BLaER1 treated with 17β-estradiol and CSF1 and Interleukin-3, amounts not matched to agents 10 nM and 100 nM (cell line): ENCODE results near the gene ALKBH7.

Experiments
- H3K27ac ChIP-seq, 11 experiments: shearing (Covaris generic); formaldehyde crosslinking; 2 replicates each; pipeline ENCODE4 v1.8.1; 2022
- H3K27me3 ChIP-seq, 11 experiments: shearing (Covaris generic); formaldehyde crosslinking; 2 replicates each; pipeline ENCODE4 v1.8.1; 2022
- H3K36me3 ChIP-seq, 11 experiments: shearing (Covaris generic); formaldehyde crosslinking; 2 replicates each; pipeline ENCODE4 v1.8.1; 2022
- H3K4me1 ChIP-seq, 10 experiments: shearing (Covaris generic); formaldehyde crosslinking; 2 replicates each; pipeline ENCODE4 v1.8.1; 2022
- H3K4me2 ChIP-seq, 11 experiments: shearing (Covaris generic); formaldehyde crosslinking; 2 replicates each; pipeline ENCODE4 v1.8.1; 2022
- H3K4me3 ChIP-seq, 10 experiments: shearing (Covaris generic); formaldehyde crosslinking; 2 replicates each; pipeline ENCODE4 v1.8.1; 2022
- H3K9ac ChIP-seq, 11 experiments: shearing (Covaris generic); formaldehyde crosslinking; 2 replicates each; pipeline ENCODE4 v1.8.1; 2022
- H3K9me3 ChIP-seq, 11 experiments: shearing (Covaris generic); formaldehyde crosslinking; replicated peaks in 1 of 11; 2 replicates each; pipeline ENCODE4 v1.8.1; 2022
- H4K20me1 ChIP-seq, 11 experiments: shearing (Covaris generic); formaldehyde crosslinking; 2 replicates each; pipeline ENCODE4 v1.8.1; 2022
- Cebpa-rat ChIP-seq, 11 experiments: shearing (Covaris generic); IDR thresholded peaks; 2 replicates each; pipeline ENCODE4 v1.8.1; 2022

ALKBH7 gene

GRCh38 chr19:6376512-6377190 lies 4.1 kb downstream of the ALKBH7 start:
- TF ChIP-seq Cebpa-rat (IDR thresholded peaks at IDR 0.05): no peak
- peak overlapping the region in 1 of 11 experiments; percentile 3; a peak in 1 of 22 replicates for H3K27ac ChIP-seq
- peaks cover 0 to 20% (median 0%) of the 10 kb centered on the region in 11 experiments; a peak in 8 of 22 replicates for H3K9me3 ChIP-seq
- peaks cover 0 to 77% (median 12%) of the 10 kb centered on the region in 11 experiments; a peak in 10 of 22 replicates for H4K20me1 ChIP-seq
- peaks cover 8 to 16% (median 14%) of the 10 kb centered on the region in 10 experiments; a peak in 19 of 20 replicates for H3K4me1 ChIP-seq
- no peaks in the 10 kb centered on the region for H3K27me3 ChIP-seq
- peak overlapping the region in 3 of 11 experiments; percentile 16 to 40 (median 24); a peak in 3 of 22 replicates for H3K9ac ChIP-seq
- H3K36me3 ChIP-seq: peaks cover 41 to 76% (median 59%) of the 10 kb centered on the region in 11 experiments
- no peak overlapping the region for H3K4me3 ChIP-seq
- H3K4me2 ChIP-seq: no peak overlapping the region

GRCh38 chr19:6378041-6378440 lies 5.4 kb downstream of the ALKBH7 start:
- no peak for TF ChIP-seq Cebpa-rat (IDR thresholded peaks at IDR 0.05)
- Histone ChIP-seq H3K4me2 (no peak overlapping the region), H3K27ac (no peak overlapping the region), H3K4me3 (no peak overlapping the region), H3K4me1 (peaks cover 7 to 11% (median 8%) of the 10 kb centered on the region in 10 experiments; a peak in 19 of 20 replicates), H4K20me1 (peaks cover 0 to 90% (median 12%) of the 10 kb centered on the region in 11 experiments; a peak in 10 of 22 replicates), H3K36me3 (peaks cover 55 to 90% (median 73%) of the 10 kb centered on the region in 11 experiments), H3K27me3 (no peaks in the 10 kb centered on the region), H3K9me3 (peaks cover 0 to 21% (median 0%) of the 10 kb centered on the region in 11 experiments; a peak in 8 of 22 replicates), H3K9ac (no peak overlapping the region)

GRCh38 chr19:6378486-6378885 lies 5.9 kb downstream of the ALKBH7 start:
- Histone ChIP-seq H3K9ac (no peak overlapping the region), H3K9me3 (peaks cover 0 to 21% (median 0%) of the 10 kb centered on the region in 11 experiments; a peak in 8 of 22 replicates), H3K36me3 (peaks cover 59 to 94% (median 78%) of the 10 kb centered on the region in 11 experiments), H3K4me1 (peaks cover 7 to 11% (median 8%) of the 10 kb centered on the region in 10 experiments; a peak in 19 of 20 replicates), H3K27me3 (no peaks in the 10 kb centered on the region), H3K27ac (no peak overlapping the region), H4K20me1 (peaks cover 0 to 94% (median 13%) of the 10 kb centered on the region in 11 experiments; a peak in 10 of 22 replicates), H3K4me2 (no peak overlapping the region), H3K4me3 (no peak overlapping the region)
- no peak for TF ChIP-seq Cebpa-rat (IDR thresholded peaks at IDR 0.05)

GRCh38 chr19:6379744-6380143 lies 7.2 kb downstream of the ALKBH7 start:
- no peak overlapping the region for H3K4me3 ChIP-seq
- no peak overlapping the region for H3K4me2 ChIP-seq
- no peak overlapping the region for H3K9ac ChIP-seq
- no peak overlapping the region for H3K27ac ChIP-seq
- no peak for TF ChIP-seq Cebpa-rat (IDR thresholded peaks at IDR 0.05)
- H3K9me3 ChIP-seq: peaks cover 0 to 21% (median 0%) of the 10 kb centered on the region in 11 experiments; a peak in 8 of 22 replicates
- H3K36me3 ChIP-seq: peaks cover 70 to 100% (median 86%) of the 10 kb centered on the region in 11 experiments
- H3K4me1 ChIP-seq: no peaks in the 10 kb centered on the region; a peak in 1 of 20 replicates
- peaks cover 0 to 96% (median 8%) of the 10 kb centered on the region in 11 experiments; a peak in 10 of 22 replicates for H4K20me1 ChIP-seq
- H3K27me3 ChIP-seq: no peaks in the 10 kb centered on the region

- no peak for TF ChIP-seq Cebpa-rat (IDR thresholded peaks at IDR 0.05)
- Histone ChIP-seq H3K9me3 (peaks cover 0 to 21% (median 0%) of the 10 kb centered on the region in 11 experiments; a peak in 8 of 22 replicates), H3K9ac (no peak overlapping the region), H3K27ac (no peak overlapping the region), H3K4me2 (no peak overlapping the region), H4K20me1 (peaks cover 0 to 96% (median 12%) of the 10 kb centered on the region in 11 experiments; a peak in 11 of 22 replicates), H3K36me3 (peaks cover 82 to 100% (median 90%) of the 10 kb centered on the region in 11 experiments), H3K4me3 (no peak overlapping the region), H3K4me1 (no peaks in the 10 kb centered on the region), H3K27me3 (no peaks in the 10 kb centered on the region)
These were observed 8.6 kb downstream of the ALKBH7 start for GRCh38 chr19:6381030-6381750.

- Histone ChIP-seq H3K9me3 (peaks cover 0 to 21% (median 0%) of the 10 kb centered on the region in 11 experiments; a peak in 8 of 22 replicates), H3K9ac (no peak overlapping the region), H3K4me3 (no peak overlapping the region), H3K4me1 (no peaks in the 10 kb centered on the region), H3K27ac (no peak overlapping the region), H3K4me2 (no peak overlapping the region), H3K36me3 (peaks cover 99 to 100% (median 100%) of the 10 kb centered on the region in 11 experiments), H3K27me3 (no peaks in the 10 kb centered on the region), H4K20me1 (peaks cover 0 to 99% (median 16%) of the 10 kb centered on the region in 11 experiments; a peak in 16 of 22 replicates)
- TF ChIP-seq Cebpa-rat (IDR thresholded peaks at IDR 0.05): no peak
These were observed 10.6 kb downstream of the ALKBH7 start for GRCh38 chr19:6383188-6383587.

- H3K9ac ChIP-seq: no peak overlapping the region
- no peak overlapping the region for H3K4me3 ChIP-seq
- no peaks in the 10 kb centered on the region for H3K27me3 ChIP-seq
- H3K27ac ChIP-seq: no peak overlapping the region
- peaks cover 0 to 2% (median 0%) of the 10 kb centered on the region in 10 experiments; a peak in 1 of 20 replicates for H3K4me1 ChIP-seq
- no peak for TF ChIP-seq Cebpa-rat (IDR thresholded peaks at IDR 0.05)
- H3K4me2 ChIP-seq: no peak overlapping the region
- H3K36me3 ChIP-seq: peaks cover 99 to 100% (median 100%) of the 10 kb centered on the region in 11 experiments
- peaks cover 0 to 21% (median 0%) of the 10 kb centered on the region in 11 experiments; a peak in 8 of 22 replicates for H3K9me3 ChIP-seq
- peaks cover 0 to 99% (median 24%) of the 10 kb centered on the region in 11 experiments; a peak in 16 of 22 replicates for H4K20me1 ChIP-seq
These were observed 11.8 kb downstream of the ALKBH7 start for GRCh38 chr19:6384381-6384780.

GRCh38 chr19:6387372-6387771 lies 14.8 kb downstream of the ALKBH7 start:
- no peak overlapping the region for H3K27ac ChIP-seq
- peaks cover 90 to 98% (median 95%) of the 10 kb centered on the region in 11 experiments for H3K36me3 ChIP-seq
- peaks cover 11 to 31% (median 15%) of the 10 kb centered on the region in 10 experiments for H3K4me1 ChIP-seq
- H3K4me2 ChIP-seq: no peak overlapping the region
- TF ChIP-seq Cebpa-rat (IDR thresholded peaks at IDR 0.05): no peak
- no peaks in the 10 kb centered on the region for H3K9me3 ChIP-seq
- peaks cover 0 to 87% (median 24%) of the 10 kb centered on the region in 11 experiments; a peak in 16 of 22 replicates for H4K20me1 ChIP-seq
- no peaks in the 10 kb centered on the region for H3K27me3 ChIP-seq
- peak overlapping the region in 1 of 11 experiments; percentile 37; a peak in 1 of 22 replicates for H3K9ac ChIP-seq
- H3K4me3 ChIP-seq: no peak overlapping the region
